ENCODE results near the gene FADS6. TPM values are rescaled to one million over a fixed set of nuclear protein-coding genes. Genes with fewer than 3 reads are reported as not detected.

The FADS6 gene
- total and polyA plus RNA-seq, 2 donors (not counting 3 experiments of a cell fraction or from before 2014, with no cell fraction given), result not detected

DNA sequence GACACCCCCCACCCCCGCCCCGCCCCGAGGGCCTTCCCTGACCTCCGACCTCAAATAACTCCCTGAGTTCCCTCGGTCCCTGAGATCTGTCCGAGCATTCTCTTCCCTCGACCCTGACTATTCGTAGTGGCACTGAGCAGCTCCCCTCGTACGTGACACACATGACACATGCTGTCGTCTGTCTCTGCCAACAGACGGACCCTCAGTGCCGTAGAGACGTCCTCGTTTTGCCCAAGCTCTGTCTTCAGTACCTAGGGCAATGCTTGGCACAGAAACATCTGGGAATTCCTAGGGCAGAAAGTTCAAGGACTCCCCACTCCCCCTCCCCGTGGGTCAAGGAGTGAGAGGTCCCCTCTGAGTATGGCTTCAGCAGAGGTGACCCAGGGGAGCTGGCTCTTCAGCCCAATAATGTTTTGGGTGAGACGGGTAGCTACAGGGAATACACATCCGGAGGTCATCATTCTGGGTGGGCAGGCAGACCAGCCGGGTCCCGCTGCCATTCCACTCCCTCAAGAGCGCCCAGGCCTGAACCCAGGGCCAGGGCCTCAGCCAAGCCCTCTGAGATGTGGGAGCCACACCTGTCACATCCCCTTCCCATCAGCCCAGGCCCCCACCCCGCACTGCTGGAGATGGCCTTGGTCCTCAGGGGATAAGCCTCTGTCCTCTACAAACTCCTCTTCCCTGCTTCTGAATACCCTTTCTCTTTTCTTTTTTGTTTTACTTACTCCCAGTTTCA, 671 bp upstream of the FADS6 start:
- BruUV-seq (replicated peaks), result no TSS peak
- intact Hi-C loops (cut with micrococcal nuclease), result no loop called here
- dilution Hi-C loops (cut with MboI; ENCODE audit: extremely low pct_ligation_motif_present, low sequenced_read_pairs), result no loop called here
- Histone ChIP-seq H2AFZ (ENCODE audit: low read depth, low read length) (no peak overlapping the region), H3K4me1 (ENCODE audit: control insufficient read depth, extremely low read depth, insufficient read depth, low read length) (no peaks in the 10 kb centered on the region), H3K27ac (ENCODE audit: insufficient read depth, low read depth, low read length) (no peak overlapping the region), H3K79me2 (ENCODE audit: control insufficient read depth, insufficient read depth, low read length) (no peaks in the 10 kb centered on the region), H3K9ac (replicated peaks; ENCODE audit: extremely low read depth, insufficient read depth, low read length) (no peak overlapping the region), H3K27me3 (ENCODE audit: control insufficient read depth in 2 of 2, insufficient read depth in 2 of 2, low read length in 2 of 2) (peaks cover 37 to 39% of the 10 kb centered on the region in 2 experiments), H3K9me3 (replicated peaks; ENCODE audit: control insufficient read depth, insufficient read depth, low read length) (no peaks in the 10 kb centered on the region), H3K36me3 (ENCODE audit: control insufficient read depth in 2 of 2, extremely low read depth in 1 of 2, insufficient read depth in 2 of 2, low read length in 2 of 2) (no peaks in the 10 kb centered on the region), H3K4me2 (ENCODE audit: insufficient read depth, low read length) (no peak overlapping the region), H4K20me1 (replicated peaks; ENCODE audit: control insufficient read depth, extremely low read depth, insufficient read depth, low read length) (no peaks in the 10 kb centered on the region), H3K9me1 (replicated peaks; ENCODE audit: control insufficient read depth, extremely low read depth, insufficient read depth, low read length) (no peaks in the 10 kb centered on the region), H3K4me3 (replicated peaks in 1 of 3; ENCODE audit: insufficient read depth in 1 of 3, low read depth in 1 of 3, low read length in 3 of 3) (no peak overlapping the region)
- ChIA-PET CTCF (interaction anchor here (1.0 kb wide), 3 partner anchors 12 to 21 kb away, joined by 3 to 4 read pairs (median 4); partner anchors contain the start of gene FDXR), POLR2A (no interaction called here)
- FAIRE-seq (no peak), DNase-seq (ENCODE audit: low read depth, low spot score) (no peak)
- TF ChIP-seq GATA2 (IDR thresholded peaks at IDR 0.05; ENCODE audit: insufficient read depth, insufficient read length, low read depth, low read length) (no peak), EZH2 (IDR thresholded peaks at IDR 0.05; ENCODE audit: borderline replicate concordance, low read depth, low read length, severe bottlenecking) (no peak)

DNA sequence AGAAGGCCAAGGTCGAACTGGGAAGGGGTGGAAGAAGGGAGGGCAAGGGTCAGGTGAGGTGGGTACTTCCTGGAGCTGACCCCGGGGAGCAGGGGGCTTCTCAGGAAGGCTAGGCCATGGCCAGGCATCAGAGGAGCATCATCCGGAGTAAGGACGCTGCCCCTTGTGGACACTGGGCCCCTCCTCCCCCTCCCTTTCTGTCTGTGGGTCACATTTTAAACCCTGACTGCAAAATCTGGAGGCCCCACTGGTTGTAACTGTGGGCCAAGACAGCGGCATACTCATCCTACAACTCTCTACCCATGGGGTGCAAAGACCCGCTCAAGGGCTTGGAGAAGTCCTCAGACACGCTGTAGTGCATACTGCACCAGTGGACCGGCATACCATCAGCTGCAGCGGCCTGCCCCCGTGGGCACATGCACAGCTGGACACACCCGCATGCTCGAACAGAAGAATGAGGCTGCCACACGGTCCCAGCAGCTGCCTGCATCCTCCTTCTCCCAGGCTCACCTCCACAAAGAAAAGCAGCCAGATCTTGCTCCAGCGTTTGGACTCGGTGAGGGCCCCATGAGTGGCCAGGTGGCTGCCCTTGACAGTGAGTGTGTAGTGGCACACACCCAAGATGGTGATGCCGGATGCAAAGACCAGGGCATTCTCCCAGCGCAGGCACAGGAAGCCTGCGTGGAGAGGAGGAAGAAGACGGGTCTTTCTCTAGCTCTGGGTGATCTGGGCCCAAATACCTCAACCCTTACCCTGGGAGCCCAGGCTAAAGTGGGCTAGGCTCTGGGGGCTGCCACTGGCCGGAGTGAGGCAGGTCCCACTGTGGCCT, 1.2 kb downstream of the FADS6 start:
- H4K20me1 ChIP-seq (replicated peaks; ENCODE audit: control insufficient read depth, extremely low read depth, insufficient read depth, low read length), result no peaks in the 10 kb centered on the region
- no TSS peak for BruUV-seq (replicated peaks)
- H3K4me3 ChIP-seq (replicated peaks in 1 of 3; ENCODE audit: insufficient read depth in 1 of 3, low read depth in 1 of 3, low read length in 3 of 3), result no peak overlapping the region
- POLR2A ChIA-PET, result no interaction called here
- CTCF ChIA-PET, result no interaction called here
- no peak for DNase-seq (ENCODE audit: low read depth, low spot score)
- H3K9me1 ChIP-seq (replicated peaks; ENCODE audit: control insufficient read depth, extremely low read depth, insufficient read depth, low read length), result no peaks in the 10 kb centered on the region
- FAIRE-seq, result no peak
- peaks cover 36 to 37% of the 10 kb centered on the region in 2 experiments for H3K27me3 ChIP-seq (ENCODE audit: control insufficient read depth in 2 of 2, insufficient read depth in 2 of 2, low read length in 2 of 2)
- no peaks in the 10 kb centered on the region for H3K4me1 ChIP-seq (ENCODE audit: control insufficient read depth, extremely low read depth, insufficient read depth, low read length)
- intact Hi-C loops (cut with micrococcal nuclease) (no loop called here), dilution Hi-C loops (cut with MboI; ENCODE audit: extremely low pct_ligation_motif_present, low sequenced_read_pairs) (no loop called here)
- H3K27ac ChIP-seq (ENCODE audit: insufficient read depth, low read depth, low read length), result no peak overlapping the region
- H3K4me2 ChIP-seq (ENCODE audit: insufficient read depth, low read length), result no peak overlapping the region
- no peak overlapping the region for H3K9ac ChIP-seq (replicated peaks; ENCODE audit: extremely low read depth, insufficient read depth, low read length)
- no peaks in the 10 kb centered on the region for H3K36me3 ChIP-seq (ENCODE audit: control insufficient read depth in 2 of 2, extremely low read depth in 1 of 2, insufficient read depth in 2 of 2, low read length in 2 of 2)
- H2AFZ ChIP-seq (ENCODE audit: low read depth, low read length), result no peak overlapping the region
- H3K79me2 ChIP-seq (ENCODE audit: control insufficient read depth, insufficient read depth, low read length), result no peaks in the 10 kb centered on the region
- no peak for TF ChIP-seq MYC (IDR thresholded peaks at IDR 0.05; ENCODE audit: low read depth, low read length)
- TF ChIP-seq JUN (IDR thresholded peaks at IDR 0.05; ENCODE audit: borderline replicate concordance, insufficient read depth, insufficient read length, low read depth), result no peak
- no peak for TF ChIP-seq GATA2 (IDR thresholded peaks at IDR 0.05; ENCODE audit: insufficient read depth, insufficient read length, low read depth, low read length)
- no peak for TF ChIP-seq FOS (IDR thresholded peaks at IDR 0.05; ENCODE audit: borderline replicate concordance, insufficient read depth, low read length)
- TF ChIP-seq POLR2AphosphoS5 (IDR thresholded peaks at IDR 0.05; ENCODE audit: insufficient read depth, low read depth, low read length), result no peak
- TF ChIP-seq, protein P1, sequence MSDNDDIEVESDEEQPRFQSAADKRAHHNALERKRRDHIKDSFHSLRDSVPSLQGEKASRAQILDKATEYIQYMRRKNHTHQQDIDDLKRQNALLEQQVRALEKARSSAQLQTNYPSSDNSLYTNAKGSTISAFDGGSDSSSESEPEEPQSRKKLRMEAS (IDR thresholded peaks at IDR 0.05; ENCODE audit: insufficient read depth, insufficient read length), result no peak
- no peak for TF ChIP-seq EZH2 (IDR thresholded peaks at IDR 0.05; ENCODE audit: borderline replicate concordance, low read depth, low read length, severe bottlenecking)
- TF ChIP-seq, protein P2, sequence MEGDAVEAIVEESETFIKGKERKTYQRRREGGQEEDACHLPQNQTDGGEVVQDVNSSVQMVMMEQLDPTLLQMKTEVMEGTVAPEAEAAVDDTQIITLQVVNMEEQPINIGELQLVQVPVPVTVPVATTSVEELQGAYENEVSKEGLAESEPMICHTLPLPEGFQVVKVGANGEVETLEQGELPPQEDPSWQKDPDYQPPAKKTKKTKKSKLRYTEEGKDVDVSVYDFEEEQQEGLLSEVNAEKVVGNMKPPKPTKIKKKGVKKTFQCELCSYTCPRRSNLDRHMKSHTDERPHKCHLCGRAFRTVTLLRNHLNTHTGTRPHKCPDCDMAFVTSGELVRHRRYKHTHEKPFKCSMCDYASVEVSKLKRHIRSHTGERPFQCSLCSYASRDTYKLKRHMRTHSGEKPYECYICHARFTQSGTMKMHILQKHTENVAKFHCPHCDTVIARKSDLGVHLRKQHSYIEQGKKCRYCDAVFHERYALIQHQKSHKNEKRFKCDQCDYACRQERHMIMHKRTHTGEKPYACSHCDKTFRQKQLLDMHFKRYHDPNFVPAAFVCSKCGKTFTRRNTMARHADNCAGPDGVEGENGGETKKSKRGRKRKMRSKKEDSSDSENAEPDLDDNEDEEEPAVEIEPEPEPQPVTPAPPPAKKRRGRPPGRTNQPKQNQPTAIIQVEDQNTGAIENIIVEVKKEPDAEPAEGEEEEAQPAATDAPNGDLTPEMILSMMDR (IDR thresholded peaks at IDR 0.05; ENCODE audit: extremely low read depth in 1 of 2, insufficient read depth in 1 of 2, low read depth in 1 of 2, low read length in 2 of 2), result no peak
- TF ChIP-seq POLR2A (IDR thresholded peaks at IDR 0.05; ENCODE audit: low read depth, low read length), result no peak
- H3K9me3 ChIP-seq (replicated peaks; ENCODE audit: control insufficient read depth, insufficient read depth, low read length), result no peaks in the 10 kb centered on the region

All from endothelial cell of umbilical vein (primary cell).